HG02970 (cell line): ENCODE results near the gene IL1RAPL2.

Experiments used
- ATAC-seq: cut with Tn5 transposase; IDR thresholded peaks from one replicate; pipeline ENCODE4 v1.9.1; 2021; ENCODE audit warnings: mild to moderate bottlenecking, moderate library complexity, moderate number of reproducible peaks; ENCODE audit not compliant: unreplicated experiment, low FRiP score

Gene IL1RAPL2

GRCh38 chrX:105260291-105261043 is 694.5 kb downstream of the IL1RAPL2 start:
- no peak for ATAC-seq

- no peak for ATAC-seq
Observed at GRCh38 chrX:105263171-105263570, 697.2 kb downstream of the IL1RAPL2 start.

DNA sequence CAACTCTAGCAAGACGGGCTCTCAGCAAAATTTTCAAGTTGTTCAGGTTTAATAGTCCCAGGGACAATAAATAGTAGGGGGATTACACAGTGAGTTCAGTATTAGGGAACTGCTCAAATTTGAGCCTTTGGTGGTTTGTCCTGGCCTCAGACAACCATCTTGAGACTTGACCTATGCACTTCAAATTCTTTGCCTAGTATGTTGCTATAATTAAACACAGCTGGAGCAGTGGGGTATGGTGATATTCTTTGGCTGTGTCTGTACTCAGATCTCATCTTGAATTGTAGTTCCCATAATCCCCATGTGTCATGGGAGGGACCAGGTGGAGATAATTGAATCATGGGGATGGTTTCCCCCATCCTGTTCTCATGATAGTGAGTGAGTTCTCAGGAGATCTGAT is 697.8 kb downstream of the IL1RAPL2 start:
- no peak for ATAC-seq

DNA sequence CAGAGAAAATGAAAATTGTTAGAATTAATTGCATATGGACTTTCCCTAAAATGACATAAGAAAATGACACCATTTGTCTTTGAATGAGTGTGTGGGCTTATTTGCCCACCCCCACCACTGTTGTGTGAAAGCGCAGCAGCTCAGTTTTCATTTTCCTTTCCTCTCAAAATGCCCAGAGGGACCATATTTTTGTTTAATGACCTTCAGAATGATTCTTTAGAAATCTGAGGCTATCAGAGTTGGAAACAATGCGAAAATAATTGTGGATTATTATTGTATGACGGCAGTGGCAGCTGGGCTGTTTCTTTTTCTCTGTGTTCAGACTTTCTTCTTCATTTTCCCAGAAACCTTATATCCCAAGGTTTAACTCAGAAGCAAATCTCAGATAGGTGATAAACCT is 699.1 kb downstream of the IL1RAPL2 start:
- ATAC-seq, result no peak

DNA sequence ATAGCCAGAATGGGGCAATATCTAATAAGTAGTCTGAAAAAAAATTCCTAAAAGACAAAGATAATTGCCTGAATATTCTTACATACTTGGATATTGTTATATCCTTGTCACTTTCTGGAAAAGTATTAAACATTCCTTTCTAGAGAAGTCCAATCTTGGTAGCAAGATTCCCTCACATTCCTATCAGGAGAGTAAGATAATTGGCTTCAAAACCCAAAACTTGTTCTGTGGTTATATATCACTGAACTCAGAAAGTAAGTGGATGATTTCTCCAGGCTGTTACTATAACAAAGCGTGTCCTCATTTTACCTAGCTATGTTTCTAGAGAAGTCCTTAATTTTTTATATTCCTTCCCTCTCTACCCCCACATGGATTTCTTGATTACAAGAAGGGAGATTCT is 700.5 kb downstream of the IL1RAPL2 start:
- no peak for ATAC-seq

DNA sequence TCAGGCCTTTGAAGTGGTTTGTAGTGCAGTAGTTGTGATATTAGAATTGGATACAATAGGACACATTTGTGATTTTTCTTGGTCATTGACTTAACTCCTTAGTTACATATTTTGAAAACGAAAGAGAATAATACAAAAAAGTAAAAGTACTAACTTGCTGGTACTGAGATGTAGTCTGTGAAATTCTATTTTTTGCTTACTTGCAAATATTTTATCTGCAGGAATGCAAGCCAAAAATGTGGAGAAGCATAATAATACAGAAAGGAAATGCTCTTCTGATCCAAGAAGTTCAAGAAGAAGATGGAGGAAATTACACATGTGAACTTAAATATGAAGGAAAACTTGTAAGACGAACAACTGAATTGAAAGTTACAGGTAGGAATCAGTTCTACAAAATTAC is 701.2 kb downstream of the IL1RAPL2 start:
- ATAC-seq, result no peak

DNA sequence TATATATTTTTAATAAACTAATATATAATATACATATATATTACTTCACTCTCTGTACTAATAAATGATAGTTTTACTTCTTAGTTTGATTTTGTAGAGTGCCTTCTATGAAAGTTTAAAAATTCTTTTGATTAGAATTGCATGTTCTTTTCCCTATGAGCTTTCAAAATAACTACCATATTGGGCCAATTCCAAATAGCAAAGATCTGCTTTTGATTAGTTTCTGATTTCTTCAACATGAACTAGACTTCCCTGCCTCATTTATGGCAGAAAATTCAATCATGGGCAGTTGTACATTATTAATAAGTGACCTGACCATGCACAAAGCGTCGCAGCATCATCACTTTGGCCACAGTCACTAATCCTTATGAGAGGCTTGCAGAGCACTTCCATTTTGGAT is 703.4 kb downstream of the IL1RAPL2 start:
- no peak for ATAC-seq

DNA sequence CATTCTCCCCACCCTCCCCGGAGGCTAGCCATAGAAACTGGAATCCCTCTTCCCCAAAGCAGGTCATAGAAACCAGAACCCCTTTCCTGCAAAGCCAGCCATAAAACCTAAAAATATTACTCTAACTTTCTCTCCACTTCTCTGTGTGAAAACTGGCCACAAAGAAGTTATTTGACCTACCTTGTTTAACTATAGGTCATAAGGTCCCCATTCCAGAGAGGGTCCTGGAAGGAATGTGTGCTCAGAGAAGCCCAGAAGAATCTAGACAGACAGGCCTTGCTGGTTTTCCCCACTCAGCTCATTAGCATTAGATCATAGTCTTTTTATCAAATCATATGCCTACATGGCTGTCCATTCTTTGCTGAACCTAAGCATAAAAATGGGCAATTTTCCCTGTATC is 707.3 kb downstream of the IL1RAPL2 start:
- ATAC-seq, result no peak

DNA sequence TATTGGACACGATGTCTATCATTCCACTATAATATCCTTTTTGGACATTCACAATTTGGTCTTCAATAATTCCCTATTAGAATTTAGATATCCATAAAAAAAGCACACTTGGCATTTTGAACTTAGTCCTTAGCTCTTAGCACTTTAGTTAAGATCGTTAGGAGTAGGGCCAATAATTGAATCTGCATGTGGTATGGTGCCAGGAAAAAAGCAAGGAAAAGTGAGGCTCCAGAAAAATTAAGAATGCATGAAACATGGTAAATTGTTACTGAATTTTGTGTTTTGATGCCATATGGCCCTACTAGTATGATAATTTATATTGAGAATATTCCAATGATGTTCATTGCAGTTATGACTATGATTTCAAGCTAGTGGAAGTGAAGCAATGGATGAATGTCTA is 708.1 kb downstream of the IL1RAPL2 start:
- ATAC-seq, result no peak

- ATAC-seq, result no peak
Observed at GRCh38 chrX:105277132-105277531, 711.1 kb downstream of the IL1RAPL2 start.

- no peak for ATAC-seq
Observed at GRCh38 chrX:105282077-105282476, 716.1 kb downstream of the IL1RAPL2 start.

GRCh38 chrX:105297041-105297440 is 731.0 kb downstream of the IL1RAPL2 start:
- no peak for ATAC-seq

DNA sequence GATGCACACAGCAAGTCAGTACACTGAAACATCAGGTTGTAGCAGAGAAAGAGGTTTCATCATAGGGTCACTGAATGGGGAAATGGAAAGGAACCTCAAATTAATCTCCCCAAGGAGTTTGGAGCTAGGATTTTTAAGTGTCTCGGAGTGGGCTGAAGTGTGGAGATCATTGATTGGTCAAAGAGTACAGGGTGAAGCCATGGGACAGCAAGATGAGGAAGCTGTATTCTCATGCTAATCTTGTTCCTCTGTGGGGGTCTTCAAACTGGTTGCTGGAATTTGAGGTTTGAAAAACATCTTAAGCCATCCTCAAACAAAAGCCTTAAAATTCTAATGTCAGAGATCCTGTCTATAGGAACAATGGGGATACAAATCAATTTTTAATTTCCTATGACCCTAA is 733.3 kb downstream of the IL1RAPL2 start:
- ATAC-seq, result no peak

DNA sequence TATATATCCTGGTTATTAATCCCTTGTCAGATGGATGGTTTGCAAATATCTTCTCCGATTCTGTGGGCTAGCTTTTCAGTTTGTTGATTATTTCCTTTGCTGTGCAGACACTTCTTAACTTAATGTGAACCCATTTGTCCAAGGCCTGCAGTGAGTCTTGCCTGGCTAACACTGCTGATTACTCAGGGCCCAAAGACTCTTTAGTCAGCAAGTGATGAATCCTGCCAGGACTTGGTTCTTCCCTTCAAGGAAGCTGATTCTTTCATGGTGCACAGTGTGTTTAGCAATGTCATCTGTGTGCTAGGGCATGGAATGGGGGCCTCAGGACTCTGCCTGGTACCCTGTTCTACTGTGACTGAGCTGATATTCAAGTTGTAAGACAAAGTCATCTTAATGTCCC is 736.2 kb downstream of the IL1RAPL2 start:
- ATAC-seq, result no peak

DNA sequence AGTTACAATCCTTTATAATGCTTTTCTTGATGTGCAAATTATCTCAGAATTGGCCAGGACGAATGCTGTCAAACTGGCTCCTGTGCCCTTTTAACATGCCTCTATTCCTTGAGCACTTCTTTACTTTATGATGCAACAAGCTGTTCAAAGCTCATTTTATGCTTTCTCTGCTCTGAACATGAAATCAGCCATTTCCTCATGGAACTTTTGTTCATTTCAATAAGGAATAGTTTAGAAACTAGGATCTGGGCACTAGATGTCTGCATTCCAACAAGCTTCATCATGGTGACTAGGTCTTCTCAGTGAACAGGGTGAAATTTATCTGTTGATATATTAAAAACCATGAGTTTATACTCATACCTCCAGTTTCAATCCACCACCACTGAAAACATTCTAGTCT is 741.8 kb downstream of the IL1RAPL2 start:
- ATAC-seq, result no peak

GRCh38 chrX:105313596-105313995 is 747.6 kb downstream of the IL1RAPL2 start:
- no peak for ATAC-seq

DNA sequence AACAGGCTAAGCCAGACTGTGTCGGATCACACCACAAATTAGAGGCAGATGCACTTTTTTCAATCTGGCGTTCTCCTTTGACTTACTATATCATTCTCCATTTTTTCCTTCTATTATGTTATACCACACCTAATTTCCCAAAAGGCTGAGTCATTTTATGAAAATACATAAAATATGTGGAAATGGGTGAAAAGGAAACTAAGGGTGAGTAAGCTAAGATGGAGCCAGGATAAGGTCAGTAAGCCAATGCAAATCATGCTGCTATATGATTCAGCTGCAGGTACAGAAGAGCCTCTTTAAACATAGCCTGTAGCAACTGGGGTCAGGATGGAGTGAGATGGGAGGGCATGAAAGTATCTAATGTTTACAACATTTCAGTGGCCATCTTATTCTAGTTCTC is 748.5 kb downstream of the IL1RAPL2 start:
- ATAC-seq, result no peak

DNA sequence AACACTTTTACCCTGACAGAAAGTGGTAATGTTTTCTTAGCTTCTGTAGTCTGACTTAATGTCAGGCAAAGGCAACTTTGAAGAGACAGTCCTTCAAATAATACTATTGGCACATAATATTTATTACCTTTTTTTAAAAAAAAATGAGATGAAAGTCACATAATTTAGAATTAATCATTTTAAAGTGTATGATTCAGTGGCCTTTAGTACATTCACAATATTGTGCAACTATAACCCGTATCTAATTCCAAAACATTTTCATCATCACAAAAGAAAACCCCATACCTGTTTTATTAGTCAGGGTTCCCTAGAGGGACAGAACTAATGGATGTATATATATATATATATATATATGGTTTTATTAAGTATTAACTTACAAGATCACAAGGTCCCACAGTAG is 749.2 kb downstream of the IL1RAPL2 start:
- ATAC-seq, result no peak

DNA sequence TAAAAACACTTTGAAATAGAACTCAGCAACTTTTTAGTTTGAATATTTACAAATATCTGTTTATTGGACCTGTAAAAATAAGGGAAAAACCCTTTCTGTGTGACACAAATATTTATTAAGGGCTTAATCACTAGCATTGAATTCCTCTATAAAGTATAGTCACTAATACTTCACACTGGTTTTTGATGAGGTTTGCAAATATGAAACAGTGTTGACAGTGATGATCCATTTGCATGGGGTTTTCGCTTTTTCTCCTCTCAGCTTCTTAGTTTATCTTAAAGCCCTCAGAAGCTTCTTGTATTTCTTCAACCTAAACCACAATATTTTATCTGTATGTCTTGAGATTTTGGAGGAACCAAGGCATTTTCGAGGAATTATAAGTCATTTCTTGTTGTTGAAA is 751.1 kb downstream of the IL1RAPL2 start:
- no peak for ATAC-seq

GRCh38 chrX:105323928-105324327 is 757.9 kb downstream of the IL1RAPL2 start:
- no peak for ATAC-seq

DNA sequence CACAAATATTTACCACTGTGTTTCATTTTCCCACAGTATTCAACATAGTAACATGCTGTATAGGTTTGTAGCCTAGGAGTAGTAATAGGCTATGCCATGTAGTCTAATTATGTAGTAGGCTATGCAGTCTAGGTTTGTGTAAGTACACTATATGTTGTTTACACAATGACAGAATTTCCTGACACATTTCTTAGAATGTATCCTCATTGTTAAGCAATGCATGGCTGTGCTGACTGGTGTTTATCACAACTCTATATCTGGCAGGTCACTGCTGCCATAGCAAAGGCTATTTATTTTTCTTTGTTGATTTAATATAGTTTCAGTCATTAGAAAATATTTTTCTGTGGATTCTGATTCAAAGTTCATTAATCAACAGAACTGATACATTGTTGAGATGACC is 762.8 kb downstream of the IL1RAPL2 start:
- ATAC-seq, result no peak

- ATAC-seq, result no peak
Observed at GRCh38 chrX:105331244-105331643, 765.2 kb downstream of the IL1RAPL2 start.

DNA sequence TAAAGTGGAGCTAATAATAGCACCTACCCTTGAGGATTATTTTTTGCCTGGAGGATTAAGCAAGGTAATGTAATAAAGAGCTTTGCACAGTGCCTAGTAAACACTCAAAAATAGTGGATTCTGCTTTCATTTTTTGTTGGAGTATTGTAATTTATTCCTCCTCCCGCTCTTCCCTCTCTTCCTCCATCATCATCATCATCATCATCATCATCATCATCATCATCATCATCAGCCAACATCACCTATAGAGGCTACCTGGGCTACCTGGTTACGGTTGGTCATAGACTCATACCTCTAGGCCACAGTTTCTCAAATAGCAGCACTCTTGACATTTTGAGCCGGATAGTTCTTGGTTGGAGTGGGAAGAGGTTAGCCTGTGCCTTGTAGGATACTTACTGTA is 781.4 kb downstream of the IL1RAPL2 start:
- no peak for ATAC-seq
